Neural cell (in vitro differentiated cells): ENCODE data around the gene COMP. TPM values are rescaled to one million over a fixed set of nuclear protein-coding genes. Genes with fewer than 3 reads are reported as not detected.

Experiments used
- H2AFZ ChIP-seq: fragments of 200-600, 300-800 bp; sonication (generic), shearing (Covaris generic); 2 replicates; pipeline ENCODE4 v1.6.0; 2014; ENCODE audit warnings: low read depth, mild to moderate bottlenecking, antibody characterized with exemption, low read length, moderate library complexity
- H3F3A ChIP-seq: fragments of 200-600 bp; shearing (Covaris generic); 2 replicates; pipeline ENCODE4 v1.6.1; 2016; ENCODE audit warnings: mild to moderate bottlenecking, moderate library complexity, mixed read lengths, antibody characterized with exemption, low read length; ENCODE audit not compliant: insufficient read depth, poor library complexity, severe bottlenecking
- H3K27ac ChIP-seq: fragments of 200-600, 300-800 bp; sonication (generic), shearing (Covaris generic); 2 replicates; pipeline ENCODE4 v1.5.1; 2014; ENCODE audit warnings: mild to moderate bottlenecking, low read length, moderate library complexity
- H3K27me3 ChIP-seq: fragments of 300-800, 200-600 bp; sonication (generic), shearing (Covaris generic); 2 replicates; pipeline ENCODE4 v1.6.0; 2014; ENCODE audit warnings: mild to moderate bottlenecking, low read depth, low read length, moderate library complexity; ENCODE audit not compliant: insufficient read depth
- H3K36me3 ChIP-seq: fragments of 300-800, 200-600 bp; sonication (generic), shearing (Covaris generic); 2 replicates; pipeline ENCODE4 v1.5.1; 2014; ENCODE audit warnings: mild to moderate bottlenecking, antibody characterized with exemption, low read length, moderate library complexity; ENCODE audit not compliant: insufficient read depth
- H3K4me2 ChIP-seq: fragments of 300-800, 200-600 bp; sonication (generic), shearing (Covaris generic); 2 replicates; pipeline ENCODE4 v1.6.0; 2014; ENCODE audit warnings: mild to moderate bottlenecking, low read length
- H3K4me3 ChIP-seq: fragments of 300-800, 200-600 bp; sonication (generic), shearing (Covaris generic); 2 replicates; pipeline ENCODE4 v1.5.1; 2014; ENCODE audit warnings: mild to moderate bottlenecking, low read length, moderate library complexity
- H3K79me2 ChIP-seq: fragments of 200-600 bp; shearing (Covaris generic); replicated peaks from 2 replicates; pipeline ENCODE4 v1.6.0; 2014; ENCODE audit warnings: mild to moderate bottlenecking, low read length, moderate library complexity; ENCODE audit not compliant: insufficient read depth
- H3K9ac ChIP-seq: fragments of 300-800, 200-600 bp; sonication (generic), shearing (Covaris generic); 2 replicates; pipeline ENCODE4 v1.6.1; 2016; ENCODE audit warnings: mild to moderate bottlenecking, low read length, mixed read lengths
- H3K9me2 ChIP-seq: fragments of 200-600 bp; shearing (Covaris generic); 2 replicates; pipeline ENCODE4 v1.6.1; 2016; ENCODE audit warnings: mild to moderate bottlenecking, low read length, mixed read lengths; ENCODE audit not compliant: insufficient read depth
- H3K9me3 ChIP-seq: fragments of 200-600, 300-800 bp; sonication (generic), shearing (Covaris generic); 2 replicates; pipeline ENCODE4 v1.6.1; 2016; ENCODE audit warnings: mild to moderate bottlenecking, mixed run types, low read length, moderate library complexity, mixed read lengths
- H4K20me1 ChIP-seq: fragments of 200-600 bp; shearing (Covaris generic); 2 replicates; pipeline ENCODE4 v1.6.1; 2016; ENCODE audit warnings: mild to moderate bottlenecking, mixed run types; ENCODE audit not compliant: insufficient read depth
- EP300 ChIP-seq: fragments of 450-650 bp; conservative IDR thresholded peaks from 2 replicates; pipeline ENCODE4 v1.6.1; 2014; ENCODE audit warnings: antibody characterized with exemption, mild to moderate bottlenecking, moderate library complexity; ENCODE audit not compliant: poor library complexity, severe bottlenecking
- EZH2 ChIP-seq: fragments of 200-600, 300-800 bp; shearing (Covaris generic), sonication (generic); IDR thresholded peaks from 2 replicates; pipeline ENCODE4 v1.6.1; 2014; ENCODE audit warnings: antibody characterized with exemption, low read length, borderline replicate concordance, mild to moderate bottlenecking; ENCODE audit not compliant: insufficient read depth, poor library complexity, severe bottlenecking
- POLR2AphosphoS5 ChIP-seq: IDR thresholded peaks from 2 replicates; pipeline ENCODE4 v1.6.1; 2012
- RAD21 ChIP-seq: fragments of 450-650 bp; conservative IDR thresholded peaks from 2 replicates; pipeline ENCODE4 v1.6.1; 2014; ENCODE audit warnings: antibody characterized with exemption, mild to moderate bottlenecking, moderate library complexity
- SMC3 ChIP-seq: fragments of 450-650 bp; conservative IDR thresholded peaks from 2 replicates; pipeline ENCODE4 v1.6.1; 2014; ENCODE audit warnings: antibody characterized with exemption, mild to moderate bottlenecking, moderate library complexity; ENCODE audit not compliant: poor library complexity
- polyA plus RNA-seq: library from polyadenylated mRNA; depleted of rRNA; stranded (reverse); fragments of >200 nt; gene quantifications from 2 replicates; pipeline ENCODE4 v1.2.3, GENCODE V29; 2014
- TF ChIP-seq, protein P1 (sequence below): IDR thresholded peaks from 2 replicates; pipeline ENCODE4 v1.6.1; 2012; ENCODE audit warnings: borderline replicate concordance

Gene COMP
- polyA plus RNA-seq, 1 donor from 2014 or later = not detected

DNA sequence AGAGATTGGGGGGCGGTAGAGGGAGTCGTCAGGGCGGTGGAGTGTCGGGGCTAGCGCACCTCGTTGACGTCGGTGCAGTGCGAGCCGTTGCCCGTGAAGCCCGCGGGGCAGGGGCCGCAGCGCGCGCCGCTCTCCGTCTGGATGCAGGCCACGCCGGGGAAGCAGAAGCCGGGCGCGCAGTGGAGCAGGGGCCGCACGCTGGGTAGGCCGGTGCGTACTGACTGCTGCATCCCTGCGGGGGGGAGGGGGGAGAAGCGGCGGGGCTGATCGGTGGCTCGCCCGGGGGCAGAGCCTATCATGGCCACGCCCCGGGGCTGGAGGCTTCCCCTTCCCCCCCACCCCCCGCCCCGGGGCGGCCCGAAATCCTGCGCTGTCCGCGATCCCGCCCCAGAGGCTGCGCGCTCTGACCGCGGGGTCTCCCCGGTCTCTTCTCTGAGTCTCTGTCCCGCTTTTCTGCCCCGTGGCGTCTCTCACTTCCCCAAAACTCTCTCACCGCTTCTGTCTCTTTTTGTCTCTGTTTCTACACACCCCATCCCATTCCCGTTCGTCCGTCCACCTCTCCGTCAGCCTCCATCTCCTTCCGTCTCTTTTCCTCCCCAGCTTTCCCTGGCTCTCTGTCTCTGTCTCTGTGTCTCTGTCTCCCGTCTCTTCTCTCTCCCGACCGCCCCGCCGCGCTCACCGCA, 1.1 kb downstream of the COMP start:
- Histone ChIP-seq H2AFZ (no peak overlapping the region), H3K27me3 (peaks cover 87% of the 10 kb centered on the region)

DNA sequence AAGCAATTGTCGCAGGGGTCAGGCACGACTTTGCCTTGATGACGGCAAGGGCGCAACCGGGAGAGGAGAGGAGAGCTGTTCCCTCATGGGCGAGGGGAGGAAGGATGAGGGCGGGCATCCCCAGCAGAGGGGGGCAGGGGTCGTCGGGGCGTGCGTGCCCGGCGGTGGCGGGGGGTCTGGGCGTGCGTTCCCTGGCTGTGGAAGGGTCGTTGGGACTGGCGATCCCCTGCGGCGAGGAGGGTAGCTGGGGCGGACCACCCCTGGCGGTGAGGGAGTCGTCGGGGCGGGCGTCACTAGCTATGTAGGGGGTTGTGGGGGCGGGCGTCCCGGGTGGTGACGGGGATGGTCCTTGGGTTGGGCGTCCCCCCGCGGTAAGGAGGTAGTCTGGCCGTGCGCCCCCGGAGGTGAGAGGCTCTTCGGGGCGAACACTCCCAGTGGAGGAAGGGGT, 1.7 kb downstream of the COMP start:
- Histone ChIP-seq H3K79me2 (no peaks in the 10 kb centered on the region), H2AFZ (no peak overlapping the region), H3K36me3 (no peaks in the 10 kb centered on the region), H3K9me2 (no peaks in the 10 kb centered on the region), H4K20me1 (no peaks in the 10 kb centered on the region), H3K27ac (no peak overlapping the region), H3K4me2 (no peak overlapping the region), H3K4me3 (peak overlapping the region; percentile 57), H3K9me3 (peaks cover 8% of the 10 kb centered on the region), H3K27me3 (peaks cover 93% of the 10 kb centered on the region), H3F3A (no peaks in the 10 kb centered on the region), H3K9ac (no peak overlapping the region)
- no peak for TF ChIP-seq RAD21
- no peak for TF ChIP-seq SMC3
- TF ChIP-seq, protein P1, sequence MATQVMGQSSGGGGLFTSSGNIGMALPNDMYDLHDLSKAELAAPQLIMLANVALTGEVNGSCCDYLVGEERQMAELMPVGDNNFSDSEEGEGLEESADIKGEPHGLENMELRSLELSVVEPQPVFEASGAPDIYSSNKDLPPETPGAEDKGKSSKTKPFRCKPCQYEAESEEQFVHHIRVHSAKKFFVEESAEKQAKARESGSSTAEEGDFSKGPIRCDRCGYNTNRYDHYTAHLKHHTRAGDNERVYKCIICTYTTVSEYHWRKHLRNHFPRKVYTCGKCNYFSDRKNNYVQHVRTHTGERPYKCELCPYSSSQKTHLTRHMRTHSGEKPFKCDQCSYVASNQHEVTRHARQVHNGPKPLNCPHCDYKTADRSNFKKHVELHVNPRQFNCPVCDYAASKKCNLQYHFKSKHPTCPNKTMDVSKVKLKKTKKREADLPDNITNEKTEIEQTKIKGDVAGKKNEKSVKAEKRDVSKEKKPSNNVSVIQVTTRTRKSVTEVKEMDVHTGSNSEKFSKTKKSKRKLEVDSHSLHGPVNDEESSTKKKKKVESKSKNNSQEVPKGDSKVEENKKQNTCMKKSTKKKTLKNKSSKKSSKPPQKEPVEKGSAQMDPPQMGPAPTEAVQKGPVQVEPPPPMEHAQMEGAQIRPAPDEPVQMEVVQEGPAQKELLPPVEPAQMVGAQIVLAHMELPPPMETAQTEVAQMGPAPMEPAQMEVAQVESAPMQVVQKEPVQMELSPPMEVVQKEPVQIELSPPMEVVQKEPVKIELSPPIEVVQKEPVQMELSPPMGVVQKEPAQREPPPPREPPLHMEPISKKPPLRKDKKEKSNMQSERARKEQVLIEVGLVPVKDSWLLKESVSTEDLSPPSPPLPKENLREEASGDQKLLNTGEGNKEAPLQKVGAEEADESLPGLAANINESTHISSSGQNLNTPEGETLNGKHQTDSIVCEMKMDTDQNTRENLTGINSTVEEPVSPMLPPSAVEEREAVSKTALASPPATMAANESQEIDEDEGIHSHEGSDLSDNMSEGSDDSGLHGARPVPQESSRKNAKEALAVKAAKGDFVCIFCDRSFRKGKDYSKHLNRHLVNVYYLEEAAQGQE = no peak
- TF ChIP-seq POLR2AphosphoS5 = no peak

More for the DNA sequence above, 1.1 kb downstream of the COMP start:
- Histone ChIP-seq H3K27ac (no peak overlapping the region), H3K9ac (no peak overlapping the region), H3K4me2 (no peak overlapping the region), H3K9me2 (no peaks in the 10 kb centered on the region), H3K4me3 (peak overlapping the region; percentile 57), H4K20me1 (no peaks in the 10 kb centered on the region), H3K9me3 (peaks cover 8% of the 10 kb centered on the region), H3K36me3 (no peaks in the 10 kb centered on the region), H3K79me2 (no peaks in the 10 kb centered on the region), H3F3A (no peaks in the 10 kb centered on the region)
- no peak for TF ChIP-seq EP300
- peak; percentile 16 for TF ChIP-seq EZH2

- no peak overlapping the region for H3K4me2 ChIP-seq
These were observed 2.3 kb downstream of the COMP start for GRCh38 chr19:18788529-18789421.

More at GRCh38 chr19:18788529-18789421, 2.3 kb downstream of the COMP start:
- H3K79me2 ChIP-seq = no peaks in the 10 kb centered on the region
- no peak overlapping the region for H2AFZ ChIP-seq
- peaks cover 8% of the 10 kb centered on the region for H3K9me3 ChIP-seq
- no peaks in the 10 kb centered on the region for H4K20me1 ChIP-seq
- H3K9me2 ChIP-seq = no peaks in the 10 kb centered on the region
- H3K4me3 ChIP-seq = peak overlapping the region; percentile 57
- TF ChIP-seq RAD21 (no peak), EZH2 (peak; percentile 24)
- H3F3A ChIP-seq = no peaks in the 10 kb centered on the region
- no peak overlapping the region for H3K9ac ChIP-seq
- no peaks in the 10 kb centered on the region for H3K36me3 ChIP-seq
- peaks cover 92% of the 10 kb centered on the region for H3K27me3 ChIP-seq
- no peak overlapping the region for H3K27ac ChIP-seq
